ENCODE results near the gene ARPC1A. TPM values are rescaled to one million over a fixed set of nuclear protein-coding genes. Genes with fewer than 3 reads are reported as not detected.

ARPC1A gene
- total and polyA plus RNA-seq, 2 of the 8 experiments (the other 6 are each of a cell fraction or from before 2014, with no cell fraction given): 123 to 155 TPM

DNA sequence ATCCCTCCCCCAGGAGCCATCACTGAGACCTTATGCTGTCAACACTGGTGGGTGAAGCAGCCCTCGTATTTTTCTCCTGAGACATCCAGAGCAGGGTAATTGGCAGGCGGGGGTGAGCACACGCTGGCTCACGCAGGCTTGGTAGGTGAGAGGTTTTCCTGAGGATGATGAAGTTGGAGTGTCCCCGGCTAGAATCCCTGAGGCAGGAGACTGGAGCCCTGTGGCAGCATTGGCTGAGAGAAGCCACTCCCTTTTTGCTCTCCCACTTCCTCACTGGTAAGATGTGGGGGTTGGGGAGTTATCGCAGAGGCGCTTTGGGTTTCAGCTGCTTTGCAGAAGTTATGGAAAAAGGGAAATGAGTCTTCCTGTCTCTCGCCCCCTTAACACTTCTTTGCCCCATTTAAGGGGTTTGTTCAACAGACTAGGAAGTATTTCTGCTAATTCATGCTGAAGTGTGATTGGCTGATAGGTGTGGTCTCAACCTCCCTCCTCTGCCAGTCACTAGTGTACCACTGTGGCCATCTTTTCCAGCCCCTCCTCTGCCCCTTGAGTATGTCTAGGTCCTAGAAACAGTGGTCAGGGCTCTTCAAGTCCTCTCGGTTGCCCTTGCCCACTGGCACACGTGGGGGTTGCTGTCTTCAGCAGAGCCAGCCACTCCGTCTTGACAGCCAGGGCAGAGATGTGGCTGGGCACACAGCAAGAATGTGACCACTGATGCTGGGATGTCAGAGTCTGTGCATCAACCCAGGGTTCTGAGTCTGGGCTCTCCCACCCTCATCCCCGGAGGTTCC, 54.5 kb downstream of the ARPC1A start:
- H3K27me3 ChIP-seq (replicated peaks in 1 of 4; ENCODE audit: control insufficient read depth in 3 of 4, extremely low read depth in 1 of 4, insufficient read depth in 3 of 4, low read length in 3 of 4): no peaks in the 10 kb centered on the region
- H2BK5ac ChIP-seq (ENCODE audit: low read depth, low read length): no peak overlapping the region
- H2AK5ac ChIP-seq (ENCODE audit: low read depth, low read length): no peak overlapping the region
- H3K4me2 ChIP-seq (ENCODE audit: insufficient read depth in 1 of 2, low read depth in 2 of 2, low read length in 2 of 2): peak overlapping the region in 1 of 2 experiments; percentile 47; a peak in 2 of 4 replicates
- no peak overlapping the region for H2BK15ac ChIP-seq (ENCODE audit: low read length)
- H2BK12ac ChIP-seq (ENCODE audit: low read depth, low read length): no peak overlapping the region
- H3K36me3 ChIP-seq (ENCODE audit: control insufficient read depth in 2 of 4, insufficient read depth in 4 of 4, low read length in 3 of 4): peaks cover 0 to 3% (median 0%) of the 10 kb centered on the region in 4 experiments; a peak in 2 of 8 replicates
- no peak overlapping the region for H3K4ac ChIP-seq (replicated peaks; ENCODE audit: insufficient read length, low read depth, low read length)
- H3K4me1 ChIP-seq (replicated peaks in 1 of 4; ENCODE audit: control insufficient read depth in 3 of 4, insufficient read depth in 4 of 4, low read length in 3 of 4): peaks cover 0 to 5% (median 1%) of the 10 kb centered on the region in 4 experiments; a peak in 3 of 7 replicates
- H3K79me1 ChIP-seq (ENCODE audit: low read depth, low read length): peaks cover 16% of the 10 kb centered on the region
- H4K91ac ChIP-seq (replicated peaks; ENCODE audit: insufficient read length, low read length): no peak overlapping the region
- H3K23me2 ChIP-seq (ENCODE audit: low read depth, low read length): no peaks in the 10 kb centered on the region; the same call in 1 of the 2 replicates
- H3K9me3 ChIP-seq (ENCODE audit: insufficient read depth in 2 of 2, low read depth in 1 of 2, low read length in 1 of 2): no peaks in the 10 kb centered on the region
- H4K5ac ChIP-seq (ENCODE audit: insufficient read length, low read depth, low read length): no peak overlapping the region
- peaks cover 14 to 23% of the 10 kb centered on the region in 2 experiments for H4K20me1 ChIP-seq (replicated peaks in 1 of 2; ENCODE audit: control insufficient read depth in 1 of 2, insufficient read depth in 2 of 2, low read length in 2 of 2)
- no peak overlapping the region for H2AFZ ChIP-seq (ENCODE audit: low read length)
- no peak overlapping the region for H3K14ac ChIP-seq (ENCODE audit: insufficient read length)
- DNase-seq (ENCODE audit: low read depth in 1 of 2, low spot score in 2 of 2) (no peak), FAIRE-seq (no peak)
- WGBS, 2 experiments (ENCODE audit: extremely low coverage in 1 of 2, insufficient coverage in 1 of 2, insufficient read length in 1 of 2, insufficient replicate concordance in 2 of 2, low coverage in 1 of 2, low lambda C conversion rate in 2 of 2, missing lambda C conversion rate in 1 of 2): 89% methylated on average over 12 of the region's 12 CpGs; no CpG with 5 or more reads in 1 of the 2 experiments
- H3K56ac ChIP-seq (replicated peaks; ENCODE audit: insufficient read length, low read depth, low read length): no peak overlapping the region
- POLR2A ChIA-PET (ENCODE audit: partially characterized antibody): interaction anchor here (0.6 to 2.9 kb wide), 3 partner anchors 12 to 29 kb away, joined by 4 to 19 read pairs (median 6); partner anchors contain the start of genes BUD31 and PDAP1
- no peak overlapping the region for H3K18ac ChIP-seq (ENCODE audit: extremely low read depth, low read length)
- H3K27ac ChIP-seq (ENCODE audit: low read depth, low read length): no peak overlapping the region
- CTCF ChIA-PET (ENCODE audit: partially characterized antibody): interaction anchor here (0.6 to 0.9 kb wide), 2 partner anchors 11 to 13 kb away, joined by 3 to 4 read pairs; no protein-coding TSS in a partner anchor
- peaks cover 0 to 19% of the 10 kb centered on the region in 2 experiments; a peak in 2 of 4 replicates for H3K79me2 ChIP-seq (ENCODE audit: control insufficient read depth in 1 of 2, insufficient read depth in 2 of 2, low read length in 2 of 2)
- no peak overlapping the region; the same call in 1 of the 2 replicates for H4K8ac ChIP-seq (ENCODE audit: extremely low read depth, insufficient read depth, low read length)
- H2BK120ac ChIP-seq (replicated peaks; ENCODE audit: low read depth, low read length): no peak overlapping the region
- TF ChIP-seq KDM1A (IDR thresholded peaks at IDR 0.05; ENCODE audit: borderline replicate concordance, low read length) (no peak), EZH2 (IDR thresholded peaks at IDR 0.05; ENCODE audit: low read depth, low read length, severe bottlenecking) (no peak)
- no peak overlapping the region for H3K23ac ChIP-seq (ENCODE audit: insufficient read length)
- H2BK20ac ChIP-seq (ENCODE audit: low read length): no peak overlapping the region
- H3K9ac ChIP-seq (replicated peaks in 1 of 4; ENCODE audit: extremely low read depth in 1 of 4, low read depth in 3 of 4, low read length in 3 of 4): no peak overlapping the region; a peak in 1 of 7 replicates
- H3K4me3 ChIP-seq (ENCODE audit: extremely low read depth in 1 of 4, insufficient read depth in 2 of 4, low read depth in 3 of 4, low read length in 4 of 4): no peak overlapping the region
